GM12892 (cell line): ENCODE results near the gene SLC25A23.

Source experiments
- POLR2A ChIP-seq: IDR thresholded peaks from 2 replicates; pipeline ENCODE4 v1.6.1; 2011; ENCODE audit warnings: low read depth, low read length, control low read depth
- POLR2AphosphoS5 ChIP-seq: IDR thresholded peaks from 2 replicates; pipeline ENCODE4 v1.6.1; 2011; ENCODE audit warnings: low read depth, low read length, control low read depth

DNA sequence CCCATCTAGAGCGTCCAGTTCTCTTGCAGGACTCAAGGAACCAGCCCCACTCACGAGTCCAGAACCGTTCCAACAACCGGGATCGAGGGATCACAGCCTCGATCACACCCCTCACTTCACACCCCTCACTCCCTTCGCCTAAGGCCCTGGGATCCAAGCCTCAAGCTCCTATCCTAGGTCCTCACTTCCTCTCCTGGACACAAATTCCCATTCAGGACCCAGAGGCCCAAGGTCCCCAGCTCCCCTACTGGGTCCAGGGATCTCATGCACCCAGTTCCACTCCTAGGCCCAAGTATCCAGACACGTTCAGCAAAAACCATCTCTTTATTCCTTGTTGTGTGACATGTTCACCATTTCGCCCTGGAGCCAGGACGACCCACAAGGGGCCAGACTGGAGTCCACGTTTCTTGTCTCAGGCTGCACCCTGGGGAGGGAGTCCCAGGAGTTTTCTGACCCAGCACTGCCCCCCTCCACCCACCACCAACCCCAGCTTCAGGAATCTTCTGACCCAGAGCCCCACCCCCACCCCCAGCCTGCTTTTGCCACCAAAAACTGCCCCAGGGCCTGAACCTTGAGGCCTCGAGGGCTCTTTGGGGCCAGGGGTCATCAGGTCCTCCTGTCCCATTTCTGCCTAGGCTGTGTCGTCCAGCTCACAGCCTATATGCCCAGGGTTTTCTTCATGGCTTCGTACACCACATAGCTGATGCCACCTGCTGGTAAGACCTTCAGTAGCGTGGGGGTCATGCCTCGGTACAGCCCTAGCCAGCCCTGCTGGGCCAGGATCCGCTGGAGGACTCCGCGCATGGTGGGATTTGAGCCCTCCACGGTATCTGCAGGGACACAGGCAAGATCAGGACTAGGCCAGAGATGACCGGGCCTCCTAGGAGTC lies 33.6 kb downstream of the SLC25A23 start:
- TF ChIP-seq POLR2A (no peak), POLR2AphosphoS5 (no peak)
